BE2C (cell line): Measurements from ENCODE around the gene TBC1D10B.
A peak's percentile ranks its signal among the peaks of the same experiment; 100 is the strongest.

Experiments
- DNase-seq: peaks from one replicate; pipeline ENCODE4 v3.0.0-alpha.2; 2020
- H3K27me3 ChIP-seq: fragments of 250-450 bp; sonication (Bioruptor Pico); 2 replicates; pipeline ENCODE4 v1.5.1; 2020; ENCODE audit warnings: mild to moderate bottlenecking
- H3K36me3 ChIP-seq: fragments of 250-450 bp; sonication (Bioruptor Pico); 2 replicates; pipeline ENCODE4 v1.5.1; 2020; ENCODE audit warnings: mild to moderate bottlenecking
- H3K4me1 ChIP-seq: fragments of 250-450 bp; sonication (Bioruptor Pico); 2 replicates; pipeline ENCODE4 v1.5.1; 2020
- H3K4me3 ChIP-seq: 2 replicates; pipeline ENCODE4 v1.5.1; 2011; ENCODE audit warnings: low read depth, low read length
- H3K9me3 ChIP-seq: fragments of 250-450 bp; sonication (Bioruptor Pico); 2 replicates; pipeline ENCODE4 v1.5.1; 2020
- CTCF ChIP-seq: IDR thresholded peaks from 2 replicates; pipeline ENCODE4 v1.5.1; 2012; ENCODE audit warnings: mild to moderate bottlenecking, low read depth, low read length

Gene TBC1D10B

GRCh38 chr16:30382111-30382881 is 12.0 kb upstream of the TBC1D10B start, which contains the start of gene SEPTIN1:
Gene SEPTIN1, minus strand, starts transcription at chr16:30382561. Its CDS starts 19 bp downstream, at chr16:30382542.
- Histone ChIP-seq H3K27me3 (no peaks in the 10 kb centered on the region), H3K4me1 (peaks cover 6% of the 10 kb centered on the region; the same call in 1 of the 2 replicates), H3K36me3 (no peaks in the 10 kb centered on the region), H3K9me3 (no peaks in the 10 kb centered on the region), H3K4me3 (no peak within 1 kb of the TSS)
- DNase-seq, result no peak
- no peak for TF ChIP-seq CTCF

GRCh38 chr16:30381291-30382041 is 11.2 kb upstream of the TBC1D10B start:
- DNase-seq, result peak; percentile 47
- H3K36me3 ChIP-seq, result no peaks in the 10 kb centered on the region
- H3K9me3 ChIP-seq, result no peaks in the 10 kb centered on the region
- H3K4me3 ChIP-seq, result no peak overlapping the region
- H3K27me3 ChIP-seq, result no peaks in the 10 kb centered on the region
- no peak for TF ChIP-seq CTCF
- peaks cover 8% of the 10 kb centered on the region; the same call in 1 of the 2 replicates for H3K4me1 ChIP-seq

- peaks cover 8% of the 10 kb centered on the region; the same call in 1 of the 2 replicates for H3K4me1 ChIP-seq
- no peak overlapping the region for H3K4me3 ChIP-seq
- no peaks in the 10 kb centered on the region for H3K36me3 ChIP-seq
- H3K9me3 ChIP-seq, result no peaks in the 10 kb centered on the region
- TF ChIP-seq CTCF, result no peak
- no peak for DNase-seq
- no peaks in the 10 kb centered on the region for H3K27me3 ChIP-seq
Observed at GRCh38 chr16:30380803-30381208, 10.5 kb upstream of the TBC1D10B start.

GRCh38 chr16:30380072-30380802 is 9.9 kb upstream of the TBC1D10B start:
- no peaks in the 10 kb centered on the region for H3K27me3 ChIP-seq
- no peak overlapping the region for H3K4me3 ChIP-seq
- H3K4me1 ChIP-seq, result peaks cover 8% of the 10 kb centered on the region; the same call in 1 of the 2 replicates
- H3K36me3 ChIP-seq, result no peaks in the 10 kb centered on the region
- TF ChIP-seq CTCF, result no peak
- DNase-seq, result no peak
- H3K9me3 ChIP-seq, result no peaks in the 10 kb centered on the region

- H3K9me3 ChIP-seq, result no peaks in the 10 kb centered on the region
- no peaks in the 10 kb centered on the region for H3K27me3 ChIP-seq
- no peak for DNase-seq
- peaks cover 8% of the 10 kb centered on the region; the same call in 1 of the 2 replicates for H3K4me1 ChIP-seq
- peak overlapping the region; percentile 67 for H3K4me3 ChIP-seq
- H3K36me3 ChIP-seq, result no peaks in the 10 kb centered on the region
- no peak for TF ChIP-seq CTCF
Observed at GRCh38 chr16:30379158-30379783, 9.0 kb upstream of the TBC1D10B start.
